Uterus (tissue), 4 donors: ENCODE data around the gene LEFTY1. TPM values are rescaled to one million over a fixed set of nuclear protein-coding genes. Genes with fewer than 3 reads are reported as not detected.
"Not testable (repeated sequence)": the region's sequence is repeated elsewhere in the genome, so short reads cannot be mapped to it uniquely, and the experiment has no call there.

Experiments used
- DNase-seq, 2 donors: peaks; one replicate each; pipeline ENCODE4 v3.0.0-alpha.2; 2019 to 2020
- H3K27ac ChIP-seq, 2 donors: fragments of 200-600 bp; sonication (generic); 1 replicate in 1 of 2; 2 replicates in 1 of 2; pipeline ENCODE4 v1.5.1; 2016 to 2018
- H3K27me3 ChIP-seq, 2 donors: fragments of 200-600 bp; sonication (generic); one replicate each; pipeline ENCODE4 v1.5.1; 2018 to 2019; ENCODE audit warnings: control low read depth in 1 of 2
- H3K36me3 ChIP-seq, 2 donors: fragments of 200-600 bp; sonication (generic); one replicate each; pipeline ENCODE4 v1.5.1; 2019; ENCODE audit warnings: control low read depth in 1 of 2
- H3K4me1 ChIP-seq, 2 donors: fragments of 200-600 bp; sonication (generic); one replicate each; pipeline ENCODE4 v1.5.1; 2018 to 2019; ENCODE audit warnings: control low read depth in 1 of 2
- H3K4me3 ChIP-seq, 2 donors: fragments of 200-600 bp; sonication (generic); 1 replicate in 1 of 2; 2 replicates in 1 of 2; pipeline ENCODE4 v1.5.1; 2018 to 2019; ENCODE audit warnings: mild to moderate bottlenecking in 1 of 2
- H3K9me3 ChIP-seq, 2 donors: fragments of 200-600 bp; sonication (generic); one replicate each; pipeline ENCODE4 v1.5.1; 2019; ENCODE audit warnings: control low read depth in 1 of 2
- POLR2A ChIP-seq, 2 donors: fragments of 450-650 bp; IDR thresholded peaks; one replicate each; pipeline ENCODE4 v1.6.1; 2016; ENCODE audit warnings: antibody characterized with exemption in 2 of 2, mild to moderate bottlenecking in 1 of 2, moderate library complexity in 1 of 2
- intact Hi-C: fragments of 100-400 bp; cut with DNase I; formaldehyde crosslinking; loops from one replicate; pipeline ENCODE4 v1.15.1; 2023; ENCODE audit warnings: low total_unique reads
- total RNA-seq, 4 donors: library from RNA; depleted of rRNA in 3 of 4; stranded (reverse); fragments of >200 nt in 3 of 4; gene quantifications; one replicate each; pipeline versions ENCODE4 v1.1.0 to v1.2.4, GENCODE V29; 2014 to 2023
- TF ChIP-seq, protein P1 (sequence below), 4 experiments: fragments of 200-600 bp in 2 of 4; fragments of 450-650 bp in 2 of 4; sonication (generic) in 2 of 4; IDR thresholded peaks; one replicate each; pipeline ENCODE4 v1.5.1; 2016 to 2019; ENCODE audit warnings: antibody characterized with exemption in 4 of 4, mild to moderate bottlenecking in 2 of 4, moderate library complexity in 1 of 4
- donor health status: DM: yes; HTN: yes; CAD: no.

Gene LEFTY1
- total RNA-seq, 4 donors from 2014 or later: 1.1 to 3.5 TPM; not detected in 2

DNA sequence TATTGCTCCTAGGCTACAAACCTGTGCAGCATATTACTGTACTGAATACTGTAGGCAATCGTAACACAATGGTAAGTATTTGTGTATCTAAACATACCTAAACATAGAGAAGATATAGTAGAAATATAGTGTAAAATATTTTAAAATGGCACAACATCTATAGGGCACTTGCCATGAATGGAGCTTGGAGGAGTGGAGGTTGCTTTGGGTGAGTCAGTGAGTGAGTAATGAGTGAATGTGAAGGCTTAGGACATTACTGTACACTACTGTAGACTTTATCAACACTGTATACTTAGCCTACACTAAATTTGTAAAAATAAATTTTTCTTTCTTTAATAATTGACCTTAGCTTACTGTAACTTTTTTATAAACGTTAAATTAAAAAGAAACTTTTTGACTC lies 44.1 kb upstream of the LEFTY1 start:
- H3K27ac ChIP-seq: no peak overlapping the region
- TF ChIP-seq, protein P1, sequence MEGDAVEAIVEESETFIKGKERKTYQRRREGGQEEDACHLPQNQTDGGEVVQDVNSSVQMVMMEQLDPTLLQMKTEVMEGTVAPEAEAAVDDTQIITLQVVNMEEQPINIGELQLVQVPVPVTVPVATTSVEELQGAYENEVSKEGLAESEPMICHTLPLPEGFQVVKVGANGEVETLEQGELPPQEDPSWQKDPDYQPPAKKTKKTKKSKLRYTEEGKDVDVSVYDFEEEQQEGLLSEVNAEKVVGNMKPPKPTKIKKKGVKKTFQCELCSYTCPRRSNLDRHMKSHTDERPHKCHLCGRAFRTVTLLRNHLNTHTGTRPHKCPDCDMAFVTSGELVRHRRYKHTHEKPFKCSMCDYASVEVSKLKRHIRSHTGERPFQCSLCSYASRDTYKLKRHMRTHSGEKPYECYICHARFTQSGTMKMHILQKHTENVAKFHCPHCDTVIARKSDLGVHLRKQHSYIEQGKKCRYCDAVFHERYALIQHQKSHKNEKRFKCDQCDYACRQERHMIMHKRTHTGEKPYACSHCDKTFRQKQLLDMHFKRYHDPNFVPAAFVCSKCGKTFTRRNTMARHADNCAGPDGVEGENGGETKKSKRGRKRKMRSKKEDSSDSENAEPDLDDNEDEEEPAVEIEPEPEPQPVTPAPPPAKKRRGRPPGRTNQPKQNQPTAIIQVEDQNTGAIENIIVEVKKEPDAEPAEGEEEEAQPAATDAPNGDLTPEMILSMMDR (IDR thresholded peaks at IDR 0.05): no peak
- no peak for TF ChIP-seq POLR2A (IDR thresholded peaks at IDR 0.05)
- H3K27me3 ChIP-seq: no peaks in the 10 kb centered on the region
- H3K36me3 ChIP-seq: no peaks in the 10 kb centered on the region
- H3K9me3 ChIP-seq: no peaks in the 10 kb centered on the region
- intact Hi-C loops: no loop called here
- no peak for DNase-seq
- no peak overlapping the region for H3K4me3 ChIP-seq
- no peaks in the 10 kb centered on the region for H3K4me1 ChIP-seq

DNA sequence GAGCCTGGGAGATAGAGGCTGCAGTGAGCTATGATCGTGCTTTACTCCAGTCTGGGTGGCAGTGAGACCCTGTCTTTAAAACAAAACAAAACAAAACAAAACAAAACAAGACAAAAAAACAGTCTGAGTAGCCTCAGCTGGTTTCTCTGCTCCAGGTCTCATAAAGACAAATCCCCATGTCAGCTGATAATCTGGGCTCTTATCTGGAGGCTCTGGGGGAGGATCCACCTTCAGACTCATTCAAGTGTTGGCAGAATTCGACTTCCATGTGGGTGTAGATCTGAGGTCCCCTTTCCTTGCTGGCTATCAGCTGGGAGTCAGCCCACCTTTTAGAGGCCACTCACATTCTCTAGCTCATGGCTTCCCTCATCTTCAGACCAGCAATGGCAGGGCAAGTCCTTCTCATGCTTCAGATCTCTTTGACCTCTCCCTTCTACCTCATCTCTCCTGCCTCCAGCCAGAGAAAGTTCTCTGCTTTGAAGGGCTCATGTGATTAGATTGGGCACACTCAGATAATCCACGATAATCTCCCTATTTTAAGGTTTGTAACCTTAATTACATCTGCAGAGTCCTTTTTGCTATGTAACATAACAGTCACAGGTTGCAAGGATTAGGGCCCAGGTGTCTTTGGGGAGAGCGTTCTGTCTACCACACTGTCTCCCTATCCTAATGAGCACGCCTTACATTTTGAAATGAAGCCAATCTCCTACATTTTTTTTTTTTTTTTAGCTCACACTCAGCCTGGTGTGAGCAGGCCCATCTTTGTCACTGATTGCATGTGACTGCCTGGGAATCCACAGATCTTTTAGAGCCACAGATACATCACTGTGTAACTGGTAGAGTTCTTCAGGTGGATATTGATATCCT lies 42.6 kb upstream of the LEFTY1 start:
- DNase-seq: no peak
- Histone ChIP-seq H3K27ac (no peak overlapping the region), H3K4me1 (no peaks in the 10 kb centered on the region), H3K27me3 (no peaks in the 10 kb centered on the region), H3K36me3 (no peaks in the 10 kb centered on the region), H3K9me3 (no peaks in the 10 kb centered on the region), H3K4me3 (no peak overlapping the region)
- TF ChIP-seq POLR2A (IDR thresholded peaks at IDR 0.05): no peak
- TF ChIP-seq, protein P1 (IDR thresholded peaks at IDR 0.05): no peak
- intact Hi-C loops: no loop called here

DNA sequence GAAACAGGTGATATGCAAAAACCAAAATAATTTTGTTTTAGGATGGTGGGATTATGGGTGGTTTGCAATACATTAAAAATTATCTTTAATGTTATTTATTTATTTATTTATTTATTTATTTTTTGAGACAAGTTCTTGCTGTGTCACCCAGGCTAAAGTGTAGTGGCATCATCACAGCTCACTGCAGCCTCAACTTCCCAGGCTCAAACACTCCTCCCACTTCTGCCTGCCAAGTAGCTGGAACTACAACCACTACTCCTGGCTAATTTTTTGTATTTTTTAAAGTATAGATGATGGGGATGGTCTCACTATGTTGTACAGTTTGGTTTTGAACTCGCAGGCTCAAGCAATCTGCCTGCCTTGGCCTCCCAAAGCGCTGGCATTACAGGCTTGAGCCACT lies 41.6 kb upstream of the LEFTY1 start:
- intact Hi-C loops: no loop called here
- Histone ChIP-seq H3K27me3 (no peaks in the 10 kb centered on the region), H3K9me3 (no peaks in the 10 kb centered on the region), H3K27ac (no peak overlapping the region), H3K4me3 (no peak overlapping the region), H3K4me1 (no peaks in the 10 kb centered on the region), H3K36me3 (no peaks in the 10 kb centered on the region)
- DNase-seq: no peak
- TF ChIP-seq, protein P1 (IDR thresholded peaks at IDR 0.05): no peak
- TF ChIP-seq POLR2A (IDR thresholded peaks at IDR 0.05): no peak

DNA sequence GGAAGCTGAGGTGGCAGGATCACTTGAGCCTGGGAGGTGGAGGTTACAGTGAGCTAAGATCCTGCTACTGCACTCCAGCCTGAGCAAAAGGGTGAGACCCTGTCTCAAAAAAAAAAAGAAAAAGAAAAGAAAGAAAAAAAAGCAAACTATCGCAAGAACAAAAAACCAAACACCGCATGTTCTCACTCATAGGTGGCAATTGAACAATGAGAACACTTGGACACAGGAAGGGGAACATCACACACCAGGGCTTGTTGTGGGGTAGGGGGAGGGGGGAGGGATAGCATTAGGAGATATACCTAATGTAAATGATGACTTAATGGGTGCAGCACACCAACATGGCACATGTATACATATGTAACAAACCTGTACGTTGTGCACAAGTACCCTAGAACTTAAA lies 40.5 kb upstream of the LEFTY1 start:
- H3K4me1 ChIP-seq, DNase-seq, intact Hi-C loops, H3K4me3 ChIP-seq, H3K27ac ChIP-seq, H3K9me3 ChIP-seq, H3K36me3 ChIP-seq, H3K27me3 ChIP-seq: not testable (repeated sequence)

DNA sequence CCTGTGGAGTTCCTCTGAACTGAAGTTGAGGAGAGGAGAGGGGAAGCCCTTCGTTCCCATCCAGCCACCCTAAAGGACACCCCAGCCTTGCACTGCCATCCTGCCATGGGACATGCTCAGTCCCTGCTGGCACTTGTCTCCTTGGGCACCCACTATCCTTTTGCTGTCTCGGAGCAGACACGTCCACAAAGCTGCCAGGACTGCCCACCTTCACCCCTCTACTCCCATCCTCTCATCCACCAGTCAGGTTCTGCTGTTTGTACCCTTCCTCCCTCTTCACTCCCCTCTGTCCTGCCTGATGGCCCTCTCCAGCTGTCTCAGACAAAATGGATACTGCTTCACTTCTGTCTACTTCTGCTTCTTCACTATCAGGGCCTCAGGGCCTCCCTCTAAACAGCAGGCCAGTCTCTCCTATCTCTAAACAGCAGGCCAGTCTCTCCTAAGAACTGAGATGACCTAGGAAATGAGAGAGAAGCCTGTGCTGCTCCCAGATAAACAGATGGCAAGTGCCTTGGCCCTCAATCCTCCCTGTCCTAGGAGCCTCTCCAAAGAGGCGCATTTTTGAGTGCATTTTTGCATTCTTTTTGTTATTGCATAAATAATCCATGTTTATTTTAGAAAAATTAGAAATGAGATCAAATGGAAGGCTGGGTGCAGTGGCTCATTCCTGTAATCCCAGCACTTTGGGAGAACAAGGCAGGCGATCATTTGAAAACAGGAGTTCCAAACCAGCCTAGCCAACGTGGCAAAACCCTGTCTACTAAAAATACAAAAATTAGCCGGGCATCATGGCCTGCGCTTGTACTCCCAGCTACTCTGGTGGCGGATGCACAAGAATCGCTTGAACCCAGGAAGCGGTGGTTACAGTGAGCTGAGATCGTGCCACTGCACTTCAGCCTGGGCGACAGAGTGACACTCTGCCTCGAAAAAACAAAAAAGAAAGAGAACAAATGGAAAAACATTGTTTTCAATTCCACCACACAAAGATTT lies 39.5 kb upstream of the LEFTY1 start:
- DNase-seq: no peak
- no peaks in the 10 kb centered on the region for H3K9me3 ChIP-seq
- H3K27ac ChIP-seq: no peak overlapping the region
- no peaks in the 10 kb centered on the region for H3K36me3 ChIP-seq
- H3K4me3 ChIP-seq: no peak overlapping the region
- no peaks in the 10 kb centered on the region for H3K27me3 ChIP-seq
- no peak for TF ChIP-seq POLR2A (IDR thresholded peaks at IDR 0.05)
- TF ChIP-seq, protein P1 (IDR thresholded peaks at IDR 0.05): no peak
- intact Hi-C loops: no loop called here
- H3K4me1 ChIP-seq: no peaks in the 10 kb centered on the region
